NCI-H1930 (cell line): ENCODE data around the gene MRPL18.
"Not testable (repeated sequence)": the region's sequence is repeated elsewhere in the genome, so short reads cannot be mapped to it uniquely, and the experiment has no call there.

Experiments used
- DNase-seq, 2 experiments: peaks; one replicate each; lab custom pipeline; 2025; lab: John Stamatoyannopoulos, UW

The MRPL18 gene

DNA sequence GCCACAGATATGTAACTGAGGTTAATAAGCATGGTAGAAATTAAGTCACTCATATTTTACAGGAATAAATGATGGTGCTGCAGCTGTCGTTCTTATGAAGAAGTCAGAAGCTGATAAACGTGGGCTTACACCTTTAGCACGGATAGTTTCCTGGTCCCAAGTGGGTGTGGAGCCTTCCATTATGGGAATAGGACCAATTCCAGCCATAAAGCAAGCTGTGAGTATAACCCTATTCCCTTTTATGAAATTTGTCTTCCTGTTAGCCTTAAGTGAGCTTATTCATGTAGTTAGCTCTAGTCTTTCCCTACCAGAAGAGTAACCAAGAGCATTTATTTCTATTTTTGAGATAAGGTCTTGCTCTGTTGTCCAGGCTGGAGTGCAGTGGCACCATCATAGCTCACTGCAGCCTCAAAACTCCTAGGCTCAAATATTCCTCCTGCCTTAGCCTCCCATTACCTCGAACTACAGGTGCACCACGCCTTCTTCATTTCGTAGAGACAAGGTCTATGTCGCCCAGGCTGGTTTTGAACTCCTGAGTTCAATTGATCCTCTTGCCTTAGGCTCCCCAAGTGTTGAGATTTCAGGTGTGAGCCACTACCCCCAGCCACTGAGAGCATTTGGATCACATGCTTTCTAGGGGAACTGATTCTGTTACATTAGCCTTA is 12.9 kb upstream of the MRPL18 start:
- DNase-seq, result no peak

DNA sequence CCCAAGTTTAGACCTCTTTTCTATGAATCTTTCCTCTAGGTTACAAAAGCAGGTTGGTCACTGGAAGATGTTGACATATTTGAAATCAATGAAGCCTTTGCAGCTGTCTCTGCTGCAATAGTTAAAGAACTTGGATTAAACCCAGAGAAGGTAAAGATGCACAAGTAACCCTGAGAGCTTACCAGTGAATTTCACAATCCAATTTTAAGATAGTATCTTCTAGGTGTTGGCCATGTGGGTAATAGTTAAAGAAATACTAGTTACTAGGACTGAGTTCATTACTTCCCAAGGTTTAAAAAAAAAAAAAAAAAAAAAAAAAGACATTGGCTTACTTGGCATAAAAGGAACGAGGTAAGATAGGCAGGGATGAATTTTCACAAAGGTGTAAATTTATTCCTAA is 12.1 kb upstream of the MRPL18 start:
- DNase-seq, result no peak

DNA sequence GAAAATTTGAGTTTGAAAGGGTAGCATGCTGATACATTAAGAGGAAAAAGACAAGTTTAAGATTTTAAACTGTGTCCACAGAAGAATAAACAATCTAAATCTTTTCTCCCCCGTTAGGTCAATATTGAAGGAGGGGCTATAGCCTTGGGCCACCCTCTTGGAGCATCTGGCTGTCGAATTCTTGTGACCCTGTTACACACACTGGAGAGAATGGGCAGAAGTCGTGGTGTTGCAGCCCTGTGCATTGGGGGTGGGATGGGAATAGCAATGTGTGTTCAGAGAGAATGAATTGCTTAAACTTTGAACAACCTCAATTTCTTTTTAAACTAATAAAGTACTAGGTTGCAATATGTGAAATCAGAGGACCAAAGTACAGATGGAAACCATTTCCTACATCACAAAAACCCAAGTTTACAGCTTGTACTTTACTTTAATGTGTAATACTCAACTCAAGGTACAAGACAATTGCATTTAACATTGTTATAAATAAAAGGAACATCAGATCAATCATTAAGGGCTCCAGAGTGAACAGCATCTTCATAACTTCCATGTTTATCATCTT is 11.6 kb upstream of the MRPL18 start:
- DNase-seq, result no peak

DNA sequence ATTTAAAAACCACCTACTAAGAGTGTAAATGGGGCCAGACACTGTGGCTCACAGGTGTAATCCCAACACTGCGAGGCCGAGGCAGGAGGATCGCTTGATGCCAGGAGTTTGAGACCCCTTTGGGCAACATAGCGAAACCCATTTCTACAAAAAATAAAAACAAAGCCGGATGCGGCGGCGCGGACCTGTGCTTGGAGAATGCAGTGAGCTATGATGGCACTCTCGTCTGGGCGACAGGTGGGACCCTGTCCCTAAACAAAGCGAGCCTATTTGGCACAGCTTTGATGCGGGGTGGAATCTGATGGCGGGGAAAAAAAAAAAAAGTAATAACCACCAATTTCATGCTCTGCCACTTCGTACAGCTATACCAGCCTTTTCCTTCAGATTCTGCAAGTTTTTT is 2.0 kb upstream of the MRPL18 start:
- no peak for DNase-seq

DNA sequence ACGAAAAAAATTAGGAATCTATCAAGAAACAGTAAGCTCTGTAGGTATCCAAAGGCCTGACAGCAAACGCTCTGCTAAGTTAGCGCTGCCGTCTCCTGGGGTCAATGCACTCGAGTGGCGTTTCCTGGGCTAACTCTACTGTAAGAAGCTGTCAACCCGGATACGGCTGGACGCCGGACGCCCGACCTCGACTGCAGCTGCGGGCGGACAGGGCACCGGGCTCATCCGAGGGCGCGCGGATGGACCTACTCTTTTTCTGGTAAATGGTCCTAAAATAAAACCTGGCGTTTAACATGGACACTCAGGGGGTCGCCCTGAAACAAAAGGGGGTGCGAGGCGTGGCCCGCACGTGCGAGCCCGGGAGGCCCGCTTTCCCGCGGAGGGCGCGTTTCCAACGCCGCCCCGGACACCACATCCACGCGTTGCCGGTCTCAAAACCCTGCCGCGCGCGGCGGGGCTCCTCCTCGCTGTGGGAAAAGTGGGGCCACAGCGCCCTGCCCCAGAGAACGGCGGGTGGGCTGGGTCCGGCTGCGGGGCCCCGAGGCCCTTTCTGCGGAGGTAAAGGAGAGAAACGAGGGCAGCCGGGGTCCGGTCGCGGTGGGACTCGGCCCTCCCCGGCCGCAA is 1.4 kb upstream of the MRPL18 start:
- DNase-seq, result no peak

DNA sequence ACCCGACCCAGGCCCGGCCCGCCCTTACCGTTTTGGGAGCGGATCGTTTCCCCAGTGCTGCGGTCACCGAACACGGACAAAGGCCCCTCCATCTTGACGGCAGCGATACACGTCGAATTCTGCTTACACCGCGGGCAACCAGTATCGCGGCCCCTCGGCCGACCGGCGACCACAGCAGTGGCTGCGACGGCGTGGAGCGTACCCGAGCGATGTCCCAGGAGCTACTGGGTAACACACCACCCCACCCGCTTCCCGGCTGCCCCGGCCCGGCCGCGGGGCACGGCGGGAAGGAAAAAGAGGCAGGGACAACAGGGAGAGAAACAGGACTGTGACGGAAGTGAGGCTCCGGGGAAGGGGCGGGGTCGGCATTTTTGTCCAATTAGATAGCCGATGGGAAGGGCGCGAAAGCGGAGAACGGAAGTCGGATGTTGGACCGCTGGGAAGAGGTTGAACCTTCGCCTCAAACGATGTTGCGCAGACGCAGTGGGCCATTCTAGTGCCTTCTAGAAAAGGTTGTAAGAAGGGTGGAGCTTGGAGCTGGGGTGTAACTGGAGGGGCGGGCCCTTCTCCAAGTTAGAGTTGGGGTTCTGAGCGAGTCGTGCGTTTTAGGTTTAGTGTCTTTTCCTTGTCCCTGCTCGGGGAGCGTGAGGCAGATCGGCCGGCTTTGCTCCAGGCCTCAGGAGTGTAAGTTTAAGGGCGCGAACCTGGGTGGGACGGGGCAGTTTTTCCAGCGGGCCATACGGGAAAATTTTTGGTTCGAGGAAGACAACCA is 704 bp upstream of the MRPL18 start, which contains the start of gene TCP1:
Gene TCP1 (minus strand): TSS at position 226 of the 772 bp plus-strand sequence. CDS start 134 bp downstream, at position 92.
- peak; percentile 94 to 95 for DNase-seq

DNA sequence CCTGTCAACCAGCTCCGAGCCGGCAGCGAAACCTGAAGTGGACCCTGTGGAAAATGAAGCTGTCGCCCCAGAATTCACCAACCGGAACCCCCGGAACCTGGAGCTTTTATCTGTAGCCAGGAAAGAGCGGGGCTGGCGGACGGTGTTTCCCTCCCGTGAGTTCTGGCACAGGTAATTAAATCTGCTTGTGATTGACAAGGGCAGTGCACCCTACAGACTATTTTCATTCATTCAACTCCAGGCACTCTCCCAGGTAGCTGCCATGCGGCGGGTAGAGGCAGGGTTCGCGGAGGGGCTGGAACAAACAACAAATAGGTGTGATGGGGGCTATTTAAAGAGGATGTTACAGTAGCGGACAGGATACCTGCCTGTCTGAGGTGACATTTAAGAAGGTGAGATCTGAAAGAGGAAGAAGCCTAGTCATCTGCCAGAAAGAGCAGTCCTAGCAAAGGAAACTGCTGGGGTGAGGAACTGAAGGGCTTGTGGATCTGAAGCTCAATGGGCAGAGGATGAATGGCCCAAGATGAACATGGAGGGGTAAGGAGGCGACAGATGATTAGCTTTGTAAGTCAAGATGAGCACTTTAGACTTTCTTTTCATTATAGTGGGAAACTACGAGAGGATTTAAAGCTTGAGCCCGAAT is 810 bp downstream of the MRPL18 start:
- DNase-seq, result no peak

DNA sequence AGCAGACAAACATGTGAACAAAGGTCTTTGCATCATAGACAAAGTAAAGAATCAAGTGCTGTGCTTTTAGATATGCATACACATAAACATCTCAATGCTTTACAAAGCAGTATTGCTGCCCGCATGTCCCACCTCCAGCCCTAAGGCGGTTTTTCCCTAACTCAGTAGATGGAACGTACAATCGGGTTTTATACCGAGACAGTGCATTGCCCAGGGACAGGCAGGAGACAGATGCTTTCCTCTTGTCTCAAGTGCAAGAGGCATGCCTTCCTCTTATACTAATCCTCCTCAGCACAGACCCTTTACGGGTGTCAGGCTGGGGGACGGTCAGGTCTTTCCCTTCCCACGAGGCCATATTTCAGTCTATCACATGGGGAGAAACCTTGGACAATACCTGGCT is 4.7 kb downstream of the MRPL18 start:
- not testable (repeated sequence) for DNase-seq

DNA sequence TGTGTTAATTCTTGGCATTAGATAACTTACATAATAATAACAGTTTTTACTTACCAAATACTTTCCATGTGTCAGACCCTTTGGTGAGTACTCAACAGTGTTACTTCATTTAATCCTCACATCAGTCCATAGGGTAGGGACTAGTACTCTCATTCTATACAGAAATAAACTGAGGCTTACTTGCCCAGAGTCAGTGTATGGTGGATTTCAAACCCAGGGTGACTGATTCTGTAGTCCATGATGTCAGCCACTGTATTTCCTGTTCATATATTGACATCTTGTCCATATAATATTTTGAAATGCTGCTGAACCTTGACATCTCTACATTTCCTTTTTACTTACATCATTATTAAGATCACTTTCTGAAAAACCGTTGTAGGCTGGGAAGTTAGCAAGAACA is 7.3 kb downstream of the MRPL18 start:
- DNase-seq, result no peak

DNA sequence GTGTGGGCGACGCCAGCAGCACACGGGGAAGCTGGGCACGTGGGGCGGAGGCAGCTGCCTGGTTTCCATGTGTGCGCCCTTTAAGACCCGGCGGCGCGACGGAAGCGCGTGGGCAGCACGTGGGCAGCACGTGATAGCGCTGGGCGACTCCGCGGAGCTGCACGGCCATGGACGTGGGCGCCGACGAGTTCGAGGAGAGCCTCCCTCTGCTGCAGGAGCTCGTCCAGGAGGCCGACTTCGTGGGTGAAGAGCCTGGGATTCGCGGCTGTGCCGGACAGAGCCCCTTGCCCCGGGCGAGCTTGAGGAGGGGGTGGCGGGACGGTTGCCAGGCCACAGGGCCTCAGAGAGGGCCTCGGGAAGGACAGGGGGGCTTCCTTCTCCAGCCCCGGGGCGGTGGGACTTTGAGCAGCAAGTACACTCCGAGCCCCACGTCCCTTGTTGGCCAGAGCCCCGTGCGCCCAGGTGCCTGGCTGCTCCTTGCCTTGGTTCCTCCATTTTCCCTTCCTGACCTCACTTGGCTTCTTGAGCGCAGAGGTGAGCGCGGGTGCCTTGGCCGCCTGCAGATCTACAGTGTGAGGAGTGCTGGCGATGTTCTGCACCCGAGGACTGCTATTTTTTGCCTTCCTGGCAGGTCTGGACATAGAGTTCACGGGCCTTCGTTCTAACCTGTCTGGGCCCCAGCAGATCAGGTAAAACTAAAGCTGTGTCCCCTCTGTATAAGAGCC is 10.0 kb downstream of the MRPL18 start, which contains the start of gene PNLDC1:
Gene PNLDC1 (plus strand): TSS at position 136 of the 725 bp plus-strand sequence. CDS start 32 bp downstream, at position 168.
- DNase-seq, result no peak

DNA sequence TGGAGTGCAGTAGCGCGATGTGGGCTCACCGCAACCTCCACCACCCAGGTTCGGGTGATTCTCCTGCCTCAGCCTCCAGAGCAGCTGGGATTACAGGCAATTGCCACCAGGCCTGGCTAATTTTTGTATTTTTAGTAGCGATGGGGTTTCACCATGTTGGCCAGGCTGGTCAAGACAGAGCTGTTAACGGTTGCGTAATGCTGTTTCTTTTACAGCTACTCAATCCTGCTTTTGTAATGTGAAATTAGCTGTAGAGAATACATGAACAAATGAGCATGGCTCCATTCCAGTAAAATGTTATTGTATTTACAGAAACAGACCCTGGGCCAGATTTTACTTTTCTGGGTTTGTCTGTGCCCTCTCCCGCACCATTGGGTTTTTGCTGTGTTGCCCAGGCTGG is 11.7 kb downstream of the MRPL18 start:
- DNase-seq, result no peak

DNA sequence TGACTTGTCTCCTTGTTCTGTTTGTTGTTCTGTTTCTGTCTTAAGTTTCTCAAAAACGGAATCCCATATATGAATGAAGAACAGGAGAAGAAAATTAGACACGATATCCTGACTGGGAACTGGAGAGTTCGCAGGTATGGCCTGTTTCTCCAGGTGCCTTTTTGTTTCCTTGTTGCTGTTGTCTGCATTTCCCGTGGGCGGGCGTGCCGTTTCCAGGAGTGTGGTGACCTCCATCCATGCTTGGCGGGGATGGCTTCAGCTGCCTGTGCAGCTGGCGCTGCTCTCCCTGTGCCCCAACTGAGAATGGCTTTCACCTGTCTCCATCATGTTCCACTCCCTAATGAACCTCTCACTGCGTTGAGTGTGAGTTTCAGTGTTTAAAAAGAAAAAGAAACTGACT is 14.2 kb downstream of the MRPL18 start:
- no peak for DNase-seq

DNA sequence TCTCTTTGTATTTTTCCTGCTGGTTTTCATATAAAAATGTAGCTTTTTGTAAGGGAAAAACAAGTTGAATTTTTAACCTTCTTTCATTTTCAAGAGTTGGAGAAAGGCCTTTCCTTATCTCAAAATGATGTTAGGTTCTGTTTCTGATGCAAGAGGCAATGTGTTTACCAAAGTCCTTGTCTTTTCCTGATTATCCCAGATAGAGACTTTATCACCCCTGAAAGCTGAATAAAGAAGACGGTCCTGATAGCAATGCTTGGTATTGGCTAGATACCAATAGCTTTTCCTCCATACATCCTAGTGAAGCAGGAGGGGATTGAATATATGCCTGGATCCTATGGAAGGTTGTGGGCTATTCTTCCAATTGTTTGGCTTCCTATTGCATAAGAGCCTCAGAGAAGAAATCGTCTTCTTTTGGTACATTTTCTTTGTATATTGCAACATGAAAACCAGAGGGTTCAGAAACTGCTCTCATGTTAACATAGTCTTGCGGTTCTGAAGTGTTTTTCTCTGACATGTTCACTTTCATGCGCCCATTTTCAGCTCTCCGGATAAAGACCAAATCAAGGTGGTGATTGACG is 15.3 kb downstream of the MRPL18 start:
- no peak for DNase-seq

DNA sequence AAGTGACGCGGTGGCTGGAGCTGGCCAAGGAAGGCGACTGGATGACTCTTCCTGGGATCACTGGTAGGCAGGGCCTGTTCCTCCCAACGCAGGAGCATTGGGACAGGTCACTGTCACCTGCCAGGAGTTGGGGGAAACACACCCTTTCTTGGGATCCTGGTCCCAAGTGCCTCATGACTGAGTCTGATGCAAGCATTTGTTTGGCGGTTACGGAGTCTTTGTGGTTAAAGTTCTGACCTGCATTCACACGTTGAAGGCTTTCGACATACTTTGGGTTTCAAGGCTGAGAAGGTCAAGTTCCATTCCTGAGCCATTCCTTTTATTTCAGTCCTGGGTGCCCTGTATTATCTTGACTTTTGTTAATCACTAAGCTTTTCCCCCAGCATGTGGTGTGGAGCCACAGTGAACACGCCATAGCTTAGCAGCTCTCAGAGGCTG is 15.8 kb downstream of the MRPL18 start:
- no peak for DNase-seq

DNA sequence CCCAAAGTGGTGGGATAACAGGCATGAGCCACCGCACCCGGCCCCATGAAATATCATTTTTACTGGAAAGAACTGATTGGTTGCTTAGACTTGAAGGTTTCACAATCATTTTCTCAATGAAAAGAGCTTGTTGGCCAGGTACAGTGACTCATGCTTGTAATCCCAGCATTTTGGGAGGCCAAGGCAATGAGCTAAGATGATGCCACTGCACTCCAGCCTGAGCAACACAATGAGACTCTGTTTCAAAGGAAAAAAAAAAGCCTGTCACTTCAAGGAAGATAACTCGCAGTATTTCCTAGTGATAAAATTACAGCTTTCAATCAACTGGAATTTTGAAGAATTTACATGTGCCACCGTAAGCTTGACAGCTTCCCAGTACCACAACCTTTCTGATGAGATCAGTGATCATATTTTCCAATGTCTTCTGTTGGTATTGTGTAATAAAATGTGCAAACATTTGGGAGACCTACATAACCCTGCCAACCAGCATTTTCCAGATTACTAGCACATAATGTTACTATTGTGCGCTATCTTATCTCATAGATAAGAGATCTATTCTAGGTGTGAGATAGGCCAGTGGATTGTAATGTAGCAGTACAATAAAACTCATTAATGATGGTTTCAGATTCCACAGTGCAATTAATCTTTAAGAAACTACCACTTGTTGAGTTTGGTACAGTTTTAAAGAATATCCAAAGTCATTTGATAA is 17.0 kb downstream of the MRPL18 start:
- no peak for DNase-seq

DNA sequence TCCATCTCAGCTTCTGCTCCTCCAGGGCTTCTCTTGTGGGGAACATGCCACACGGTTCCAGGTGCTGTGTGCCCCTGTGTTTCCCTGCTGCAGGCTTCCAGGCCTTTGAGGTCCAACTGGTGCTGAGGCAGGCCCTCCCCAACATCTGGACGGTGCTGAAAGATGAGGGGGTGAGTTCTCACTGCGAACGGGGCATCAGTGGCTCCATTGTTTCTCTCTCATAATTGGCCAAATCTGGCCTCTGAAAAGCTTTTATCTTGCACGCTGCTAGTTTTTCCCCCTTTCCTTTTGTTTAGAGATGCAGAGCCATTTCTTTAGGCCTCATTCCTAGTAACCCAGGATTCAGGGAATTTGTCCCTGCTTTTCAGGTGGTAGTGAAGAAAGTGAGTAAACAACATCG is 18.4 kb downstream of the MRPL18 start:
- no peak for DNase-seq

DNA sequence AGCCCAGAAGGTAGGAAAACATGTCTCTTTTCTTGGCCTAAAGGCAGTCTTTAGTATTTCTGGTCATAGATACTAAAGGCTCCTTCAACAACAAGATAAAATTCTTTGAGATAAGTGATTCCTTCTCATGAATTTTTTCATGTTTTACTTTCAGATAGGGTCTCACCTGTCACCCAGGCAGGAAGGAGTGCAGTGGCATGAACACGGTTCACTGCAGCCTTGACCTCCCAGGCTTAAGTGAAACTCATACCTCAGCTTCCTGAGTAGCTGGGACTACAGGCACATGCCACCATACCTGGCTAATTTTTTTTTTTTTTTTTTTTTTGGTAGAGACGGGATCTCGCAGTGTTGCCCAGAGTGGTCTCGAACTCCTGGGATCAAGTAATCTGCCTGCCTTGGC is 18.9 kb downstream of the MRPL18 start:
- DNase-seq, result no peak

DNA sequence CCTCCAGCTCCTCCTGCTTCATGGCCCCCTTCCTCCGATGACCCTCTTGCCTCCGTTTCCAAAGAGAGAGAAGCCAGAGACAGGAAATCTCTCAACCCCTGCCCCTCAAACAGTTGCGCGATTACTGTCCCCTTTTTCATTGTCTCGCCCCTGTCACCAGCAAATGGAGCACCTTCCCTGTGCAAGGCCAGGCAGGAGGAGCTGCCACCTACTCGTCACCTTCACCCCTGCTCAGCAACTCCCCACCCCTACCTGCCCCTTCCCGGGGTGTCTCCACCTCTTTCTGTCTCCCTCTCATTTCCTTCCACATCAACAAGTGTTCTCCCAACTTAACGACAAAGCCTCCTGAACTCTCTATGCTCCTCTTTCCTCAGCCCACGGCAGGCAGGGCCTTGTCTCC is 23.5 kb downstream of the MRPL18 start:
- no peak for DNase-seq

DNA sequence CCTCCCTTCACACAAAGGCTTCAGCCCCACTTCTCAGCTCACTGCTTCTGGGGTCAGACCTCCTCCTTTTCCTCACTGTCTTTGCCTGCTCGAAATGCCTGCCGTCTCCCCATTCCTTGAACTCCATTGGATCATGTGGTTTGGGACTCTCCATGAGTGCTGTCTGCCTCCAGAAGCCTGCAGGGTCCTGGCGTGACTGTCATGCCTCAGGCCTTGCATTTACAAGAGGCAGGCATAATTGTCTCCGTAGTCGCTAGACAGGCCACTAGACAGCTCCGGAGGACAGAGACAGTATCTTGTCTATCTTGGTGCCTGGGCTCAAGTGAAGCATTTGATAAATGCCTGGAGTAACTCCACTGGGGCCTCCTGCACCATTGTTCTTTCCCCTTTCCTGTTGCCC is 25.1 kb downstream of the MRPL18 start:
- no peak for DNase-seq

DNA sequence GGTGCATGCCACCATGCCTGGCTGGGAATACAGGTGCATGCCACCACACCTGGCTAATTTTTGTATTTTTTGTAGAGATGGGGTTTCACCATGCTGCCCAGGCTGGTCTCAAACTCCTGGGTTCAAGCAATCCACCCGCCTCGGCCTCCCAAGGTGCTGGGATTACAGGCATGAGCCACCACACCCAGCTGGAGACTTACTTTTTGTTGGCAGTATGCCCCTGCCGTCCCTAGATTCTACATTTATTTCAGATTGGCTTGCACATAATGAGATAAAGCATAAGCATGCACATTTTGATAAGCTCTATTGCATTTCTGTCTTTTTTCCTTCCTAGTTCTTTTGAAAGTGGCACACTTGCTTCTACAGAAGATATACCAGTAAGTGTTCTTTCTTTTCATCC is 26.5 kb downstream of the MRPL18 start:
- DNase-seq, result not testable (repeated sequence)
